ENCODE results near the gene MUTYH. TPM values are rescaled to one million over a fixed set of nuclear protein-coding genes. Genes with fewer than 3 reads are reported as not detected.

Gene MUTYH
- total RNA-seq, 2 donors from 2014 or later = 20.1 to 27.4 TPM

GRCh38 chr1:45326627-45327623 lies 13.3 kb downstream of the MUTYH start, which contains the start of gene HPDL:
Gene HPDL (plus strand): TSS chr1:45326895. CDS start chr1:45327149, 254 bp downstream.
- 22% methylated on average over 39 of the region's 96 CpGs for WGBS
- no peak for TF ChIP-seq CTCF (IDR thresholded peaks at IDR 0.05)
- TF ChIP-seq POLR2AphosphoS5 (IDR thresholded peaks at IDR 0.05) = peak; percentile 19
- peak; percentile 46 for DNase-seq (ENCODE audit: low spot score)
- Histone ChIP-seq H3K36me3 (no peaks in the 10 kb centered on the region), H3K27ac (no peak within 1 kb of the TSS), H3K9me3 (no peaks in the 10 kb centered on the region), H3K27me3 (replicated peaks; ENCODE audit: insufficient read depth) (no peaks in the 10 kb centered on the region), H3K4me1 (replicated peaks) (peaks cover 6% of the 10 kb centered on the region), H3K4me3 (peak within 1 kb of the TSS; percentile 29 to 36)
- intact Hi-C loops (cut with DNase I) = no loop called here

GRCh38 chr1:45325851-45326506 lies 14.3 kb downstream of the MUTYH start:
- Histone ChIP-seq H3K4me3 (no peak overlapping the region), H3K27me3 (replicated peaks; ENCODE audit: insufficient read depth) (no peaks in the 10 kb centered on the region), H3K4me1 (replicated peaks) (peaks cover 6% of the 10 kb centered on the region), H3K9me3 (no peaks in the 10 kb centered on the region), H3K27ac (no peak overlapping the region), H3K36me3 (no peaks in the 10 kb centered on the region)
- intact Hi-C loops (cut with DNase I) = no loop called here
- DNase-seq (ENCODE audit: low spot score) = no peak
- no peak for TF ChIP-seq CTCF (IDR thresholded peaks at IDR 0.05)
- no peak for TF ChIP-seq POLR2A (IDR thresholded peaks at IDR 0.05)
- no peak for TF ChIP-seq POLR2AphosphoS5 (IDR thresholded peaks at IDR 0.05)
- 64% methylated on average over 6 of the region's 6 CpGs for WGBS

GRCh38 chr1:45322486-45323040 lies 17.7 kb downstream of the MUTYH start:
- 87% methylated on average over 10 of the region's 10 CpGs for WGBS
- intact Hi-C loops (cut with DNase I) = no loop called here
- Histone ChIP-seq H3K9me3 (no peaks in the 10 kb centered on the region), H3K36me3 (no peaks in the 10 kb centered on the region), H3K4me1 (replicated peaks) (peaks cover 5% of the 10 kb centered on the region), H3K27me3 (replicated peaks; ENCODE audit: insufficient read depth) (no peaks in the 10 kb centered on the region), H3K27ac (no peak overlapping the region), H3K4me3 (no peak overlapping the region)
- TF ChIP-seq POLR2A (IDR thresholded peaks at IDR 0.05) (no peak), CTCF (IDR thresholded peaks at IDR 0.05) (no peak), POLR2AphosphoS5 (IDR thresholded peaks at IDR 0.05) (no peak)
- no peak for DNase-seq (ENCODE audit: low spot score)

- Histone ChIP-seq H3K27me3 (replicated peaks; ENCODE audit: insufficient read depth) (no peaks in the 10 kb centered on the region), H3K4me1 (replicated peaks) (no peaks in the 10 kb centered on the region), H3K9me3 (no peaks in the 10 kb centered on the region), H3K36me3 (no peaks in the 10 kb centered on the region), H3K4me3 (no peak overlapping the region), H3K27ac (peak overlapping the region in 1 of 2 donors; percentile 35)
- no peak for TF ChIP-seq CTCF (IDR thresholded peaks at IDR 0.05)
- no peak for TF ChIP-seq POLR2A (IDR thresholded peaks at IDR 0.05)
- TF ChIP-seq POLR2AphosphoS5 (IDR thresholded peaks at IDR 0.05) = no peak
- 64% methylated on average over 5 of the region's 5 CpGs for WGBS
- DNase-seq (ENCODE audit: low spot score) = no peak
- intact Hi-C loops (cut with DNase I) = no loop called here
Measured at GRCh38 chr1:45321444-45321843, 18.8 kb downstream of the MUTYH start.
